ENCODE results near the gene CAMTA1.

- TF ChIP-seq REST (IDR thresholded peaks at IDR 0.05; ENCODE audit: low read depth) (no peak), POLR2A (IDR thresholded peaks at IDR 0.05; ENCODE audit: borderline replicate concordance, extremely low read depth, insufficient read depth, insufficient read length) (no peak), EZH2phosphoT487 (IDR thresholded peaks at IDR 0.05; ENCODE audit: borderline replicate concordance) (no peak), SIN3A (IDR thresholded peaks at IDR 0.05; ENCODE audit: low read depth) (no peak), TCF7L2 (IDR thresholded peaks at IDR 0.05; ENCODE audit: borderline replicate concordance, extremely low read depth, insufficient read depth, insufficient read length) (no peak), CTCF (IDR thresholded peaks at IDR 0.05 in 2 of 3, conservative IDR thresholded peaks at IDR 0.05 in 1 of 3; ENCODE audit: borderline replicate concordance in 1 of 3, insufficient read depth in 1 of 3, low read depth in 2 of 3, low read length in 2 of 3) (no peak), JUND (IDR thresholded peaks at IDR 0.05) (no peak), CEBPB (IDR thresholded peaks at IDR 0.05; ENCODE audit: low read depth) (no peak), EZH2 (IDR thresholded peaks at IDR 0.05) (no peak), YY1 (IDR thresholded peaks at IDR 0.05; ENCODE audit: extremely low read depth, insufficient replicate concordance, low read depth, low read length) (no peak)
Observed at GRCh38 chr1:7248549-7249199, 463.4 kb downstream of the CAMTA1 start.

Data from HCT116 (cell line).